ENCODE data around the gene NIN.
A peak's percentile ranks its signal among the peaks of the same experiment; 100 is the strongest.

Gene NIN

GRCh38 chr14:50834802-50835276, 3.9 kb upstream of the NIN start:
- in situ Hi-C loops (cut with HindIII; ENCODE audit: low sequenced_read_pairs) = no loop called here
- no peak overlapping the region for H3K4me3 ChIP-seq (ENCODE audit: low read depth, low read length)
- TF ChIP-seq CTCF (IDR thresholded peaks at IDR 0.05; ENCODE audit: low read depth, low read length) = no peak

GRCh38 chr14:50832935-50833630, 2.1 kb upstream of the NIN start:
- in situ Hi-C loops (cut with HindIII; ENCODE audit: low sequenced_read_pairs) = no loop called here
- DNase-seq (ENCODE audit: low read depth, low spot score) = no peak
- no peak for TF ChIP-seq CTCF (IDR thresholded peaks at IDR 0.05; ENCODE audit: low read depth, low read length)
- no peak overlapping the region for H3K4me3 ChIP-seq (ENCODE audit: low read depth, low read length)

More at GRCh38 chr14:50834802-50835276, 3.9 kb upstream of the NIN start:
- no peak for DNase-seq (ENCODE audit: low read depth, low spot score)

GRCh38 chr14:50831726-50832168, 785 bp upstream of the NIN start:
- H3K4me3 ChIP-seq (ENCODE audit: low read depth, low read length) = peak overlapping the region; percentile 75
- TF ChIP-seq CTCF (IDR thresholded peaks at IDR 0.05; ENCODE audit: low read depth, low read length) = no peak
- peak; percentile 13 for DNase-seq (ENCODE audit: low read depth, low spot score)
- in situ Hi-C loops (cut with HindIII; ENCODE audit: low sequenced_read_pairs) = no loop called here

- in situ Hi-C loops (cut with HindIII; ENCODE audit: low sequenced_read_pairs) = no loop called here
- H3K4me3 ChIP-seq (ENCODE audit: low read depth, low read length) = peak overlapping the region; percentile 75
- no peak for TF ChIP-seq CTCF (IDR thresholded peaks at IDR 0.05; ENCODE audit: low read depth, low read length)
- DNase-seq (ENCODE audit: low read depth, low spot score) = peak; percentile 45
These were observed 674 bp downstream of the NIN start for GRCh38 chr14:50830044-50830931.

GRCh38 chr14:50829489-50830043, 1.4 kb downstream of the NIN start:
- DNase-seq (ENCODE audit: low read depth, low spot score) = no peak
- in situ Hi-C loops (cut with HindIII; ENCODE audit: low sequenced_read_pairs) = no loop called here
- H3K4me3 ChIP-seq (ENCODE audit: low read depth, low read length) = peak overlapping the region; percentile 75
- TF ChIP-seq CTCF (IDR thresholded peaks at IDR 0.05; ENCODE audit: low read depth, low read length) = no peak

GRCh38 chr14:50828721-50829488, 2.1 kb downstream of the NIN start:
- peak overlapping the region; percentile 75 for H3K4me3 ChIP-seq (ENCODE audit: low read depth, low read length)
- TF ChIP-seq CTCF (IDR thresholded peaks at IDR 0.05; ENCODE audit: low read depth, low read length) = no peak
- no peak for DNase-seq (ENCODE audit: low read depth, low spot score)
- in situ Hi-C loops (cut with HindIII; ENCODE audit: low sequenced_read_pairs) = no loop called here

Measured in astrocyte of the spinal cord (primary cell).